Fibroblast of pulmonary artery (primary cell): ENCODE results near the gene PLCH2.
A peak's percentile ranks its signal among the peaks of the same experiment; 100 is the strongest.

Experiments
- DNase-seq: peaks from one replicate; pipeline ENCODE4 v3.0.0-alpha.2; 2010; ENCODE audit warnings: low read depth
- H3K4me3 ChIP-seq: replicated peaks from 2 replicates; pipeline ENCODE4 v1.5.1; 2011; ENCODE audit warnings: low read depth, mild to moderate bottlenecking, control low read depth, low read length, moderate library complexity
- TF ChIP-seq, protein P1 (sequence below): IDR thresholded peaks from 2 replicates; pipeline ENCODE4 v1.5.1; 2011; ENCODE audit warnings: mild to moderate bottlenecking, control low read depth, low read length, inconsistent platforms; ENCODE audit errors: missing control alignments

Gene PLCH2

DNA sequence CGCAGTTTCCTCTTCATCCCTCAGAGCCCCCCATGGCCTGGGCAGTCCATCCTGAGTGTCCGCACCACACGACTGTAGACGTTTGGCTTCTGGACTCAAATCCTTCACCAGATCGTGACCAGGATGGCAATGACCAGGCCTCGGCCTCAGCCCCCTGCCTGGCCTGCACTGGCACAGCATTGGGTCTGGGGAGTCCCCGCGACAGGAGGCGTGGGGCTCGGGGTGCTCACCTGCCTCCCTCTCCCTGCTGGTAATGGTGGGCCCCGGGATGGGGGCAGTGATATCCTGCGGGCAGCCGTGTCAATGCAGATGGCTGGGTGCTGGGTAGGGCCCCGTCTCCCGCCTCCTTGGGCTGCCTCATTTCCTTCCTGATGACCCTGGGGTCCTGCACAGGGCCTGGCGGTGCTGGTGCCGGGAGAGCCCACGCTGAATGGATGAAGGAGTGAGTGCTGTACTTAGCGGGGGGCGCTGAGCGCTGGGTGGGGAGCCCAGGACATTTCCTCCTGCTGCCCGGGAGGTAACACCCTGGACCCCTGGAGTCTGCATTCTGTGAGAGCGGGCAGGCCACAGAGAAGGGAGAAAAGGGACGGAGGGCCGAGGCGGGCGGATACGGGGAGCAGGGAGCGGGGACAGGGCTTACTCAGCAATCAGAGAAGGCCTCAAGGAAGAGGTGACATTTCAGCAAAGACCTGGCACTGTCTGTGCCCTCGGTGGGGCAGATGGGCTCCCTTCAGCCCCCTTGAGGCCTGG lies 78.0 kb downstream of the PLCH2 start:
- TF ChIP-seq, protein P1, sequence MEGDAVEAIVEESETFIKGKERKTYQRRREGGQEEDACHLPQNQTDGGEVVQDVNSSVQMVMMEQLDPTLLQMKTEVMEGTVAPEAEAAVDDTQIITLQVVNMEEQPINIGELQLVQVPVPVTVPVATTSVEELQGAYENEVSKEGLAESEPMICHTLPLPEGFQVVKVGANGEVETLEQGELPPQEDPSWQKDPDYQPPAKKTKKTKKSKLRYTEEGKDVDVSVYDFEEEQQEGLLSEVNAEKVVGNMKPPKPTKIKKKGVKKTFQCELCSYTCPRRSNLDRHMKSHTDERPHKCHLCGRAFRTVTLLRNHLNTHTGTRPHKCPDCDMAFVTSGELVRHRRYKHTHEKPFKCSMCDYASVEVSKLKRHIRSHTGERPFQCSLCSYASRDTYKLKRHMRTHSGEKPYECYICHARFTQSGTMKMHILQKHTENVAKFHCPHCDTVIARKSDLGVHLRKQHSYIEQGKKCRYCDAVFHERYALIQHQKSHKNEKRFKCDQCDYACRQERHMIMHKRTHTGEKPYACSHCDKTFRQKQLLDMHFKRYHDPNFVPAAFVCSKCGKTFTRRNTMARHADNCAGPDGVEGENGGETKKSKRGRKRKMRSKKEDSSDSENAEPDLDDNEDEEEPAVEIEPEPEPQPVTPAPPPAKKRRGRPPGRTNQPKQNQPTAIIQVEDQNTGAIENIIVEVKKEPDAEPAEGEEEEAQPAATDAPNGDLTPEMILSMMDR: no peak
- no peak for DNase-seq
- no peak overlapping the region for H3K4me3 ChIP-seq

DNA sequence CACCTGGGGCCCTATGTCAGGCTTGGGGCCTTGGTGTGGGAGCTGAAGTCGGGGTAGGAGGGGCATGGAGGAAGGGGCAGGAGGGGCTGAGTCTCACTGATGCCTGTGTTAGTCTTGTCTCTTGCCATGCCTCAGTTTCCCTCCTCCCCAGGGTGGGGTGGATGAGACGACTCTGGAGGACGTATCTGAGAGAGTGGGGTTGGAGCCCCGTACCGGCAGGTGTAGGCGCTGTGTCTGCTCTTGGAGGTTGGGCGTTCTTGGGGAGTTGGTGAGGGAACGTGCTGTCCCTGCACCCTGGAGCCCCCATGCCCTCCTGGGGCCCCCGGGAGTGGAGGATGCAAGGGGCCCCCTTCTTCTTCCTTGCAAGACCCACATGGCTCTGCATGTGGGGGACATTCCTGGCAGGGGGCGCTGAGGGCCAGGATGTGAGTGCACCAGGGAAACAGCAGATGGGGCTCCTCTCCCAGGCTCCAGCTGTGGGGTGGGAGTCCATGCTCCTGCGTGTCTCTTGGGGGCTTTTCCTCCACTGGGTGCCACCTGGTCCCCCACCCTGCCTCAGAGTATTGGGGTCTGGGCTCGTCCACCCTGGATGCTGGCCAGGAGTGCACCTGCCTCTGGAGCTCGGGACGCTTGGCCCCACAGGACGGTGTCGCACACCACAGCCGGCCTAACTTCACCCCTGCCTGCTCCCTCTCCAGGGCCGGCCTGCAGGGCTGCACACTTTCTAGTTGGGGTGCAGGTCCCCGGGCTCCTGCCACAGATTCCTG lies 78.7 kb downstream of the PLCH2 start:
- H3K4me3 ChIP-seq: no peak overlapping the region
- TF ChIP-seq, protein P1: peak; percentile 35
- no peak for DNase-seq
